ENCODE measurements around the gene ZCWPW1. TPM values are rescaled to one million over a fixed set of nuclear protein-coding genes. Genes with fewer than 3 reads are reported as not detected.

ZCWPW1 gene
- total and polyA plus RNA-seq, 2 donors (not counting 1 experiment from before 2014, with no cell fraction given): 1.1 to 2.8 TPM

DNA sequence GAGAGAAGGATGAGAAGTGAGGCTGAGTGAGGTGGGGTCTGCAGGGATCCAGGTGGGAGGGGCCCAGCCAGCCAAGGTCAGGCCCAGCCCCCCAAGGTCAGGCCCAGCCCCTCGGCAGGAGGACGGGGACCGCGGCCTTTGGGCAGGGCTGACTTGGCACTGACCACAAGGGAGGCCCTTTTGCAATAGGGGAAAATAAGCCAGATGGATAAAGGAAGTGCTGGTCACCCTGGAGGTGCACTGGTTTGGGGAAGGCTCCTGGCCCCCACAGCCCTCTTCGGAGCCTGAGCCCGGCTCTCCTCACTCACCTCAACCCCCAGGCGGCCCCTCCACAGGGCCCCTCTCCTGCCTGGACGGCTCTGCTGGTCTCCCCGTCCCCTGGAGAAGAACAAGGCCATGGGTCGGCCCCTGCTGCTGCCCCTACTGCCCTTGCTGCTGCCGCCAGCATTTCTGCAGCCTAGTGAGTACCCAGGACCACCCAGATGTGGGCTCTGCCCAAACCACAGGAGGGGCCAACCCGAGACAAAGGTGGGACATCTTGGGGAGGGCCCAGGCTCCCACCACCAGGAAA, 55.2 kb downstream of the ZCWPW1 start, which contains the start of gene PILRA:
PILRA (plus strand) TSS at position 227 of the 571 bp plus-strand sequence; CDS start at position 397, 170 bp downstream.
- H3K79me2 ChIP-seq (ENCODE audit: control insufficient read depth, insufficient read depth, low read length): no peaks in the 10 kb centered on the region
- H3K27ac ChIP-seq (ENCODE audit: insufficient read depth, low read length): no peak within 1 kb of the TSS
- H3K4me2 ChIP-seq (ENCODE audit: extremely low read depth, insufficient read depth, low read length): no peak within 1 kb of the TSS
- H3K27me3 ChIP-seq (ENCODE audit: control insufficient read depth, insufficient read depth, low read length): no peaks in the 10 kb centered on the region
- no peaks in the 10 kb centered on the region for H3K9me3 ChIP-seq (ENCODE audit: control insufficient read depth, insufficient read depth, low read depth, low read length)
- TF ChIP-seq, protein P1, sequence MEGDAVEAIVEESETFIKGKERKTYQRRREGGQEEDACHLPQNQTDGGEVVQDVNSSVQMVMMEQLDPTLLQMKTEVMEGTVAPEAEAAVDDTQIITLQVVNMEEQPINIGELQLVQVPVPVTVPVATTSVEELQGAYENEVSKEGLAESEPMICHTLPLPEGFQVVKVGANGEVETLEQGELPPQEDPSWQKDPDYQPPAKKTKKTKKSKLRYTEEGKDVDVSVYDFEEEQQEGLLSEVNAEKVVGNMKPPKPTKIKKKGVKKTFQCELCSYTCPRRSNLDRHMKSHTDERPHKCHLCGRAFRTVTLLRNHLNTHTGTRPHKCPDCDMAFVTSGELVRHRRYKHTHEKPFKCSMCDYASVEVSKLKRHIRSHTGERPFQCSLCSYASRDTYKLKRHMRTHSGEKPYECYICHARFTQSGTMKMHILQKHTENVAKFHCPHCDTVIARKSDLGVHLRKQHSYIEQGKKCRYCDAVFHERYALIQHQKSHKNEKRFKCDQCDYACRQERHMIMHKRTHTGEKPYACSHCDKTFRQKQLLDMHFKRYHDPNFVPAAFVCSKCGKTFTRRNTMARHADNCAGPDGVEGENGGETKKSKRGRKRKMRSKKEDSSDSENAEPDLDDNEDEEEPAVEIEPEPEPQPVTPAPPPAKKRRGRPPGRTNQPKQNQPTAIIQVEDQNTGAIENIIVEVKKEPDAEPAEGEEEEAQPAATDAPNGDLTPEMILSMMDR (conservative IDR thresholded peaks at IDR 0.05 in 1 of 2, IDR thresholded peaks at IDR 0.05 in 1 of 2; ENCODE audit: low read depth in 1 of 2, low read length in 2 of 2): no peak
- no peak for TF ChIP-seq EZH2 (IDR thresholded peaks at IDR 0.05; ENCODE audit: low read length, missing control alignments)
- H3K4me3 ChIP-seq (replicated peaks in 1 of 4; ENCODE audit: control extremely low read depth in 1 of 4, insufficient read depth in 1 of 4, low read depth in 3 of 4, low read length in 4 of 4): no peak within 1 kb of the TSS
- H4K20me1 ChIP-seq (ENCODE audit: control insufficient read depth, extremely low read depth, insufficient read depth, low read length): no peaks in the 10 kb centered on the region
- H3K4me1 ChIP-seq (ENCODE audit: control insufficient read depth, extremely low read depth, insufficient read depth, low read length): no peaks in the 10 kb centered on the region
- peak in 1 of 2 donors; percentile 20 for DNase-seq (ENCODE audit: low read depth in 2 of 2)
- no peaks in the 10 kb centered on the region for H3K36me3 ChIP-seq (ENCODE audit: control insufficient read depth, insufficient read depth, low read length)
- H2AFZ ChIP-seq (ENCODE audit: low read length): peak within 1 kb of the TSS; percentile 23
- no peak within 1 kb of the TSS for H3K9ac ChIP-seq (ENCODE audit: insufficient read depth, low read length)

DNA sequence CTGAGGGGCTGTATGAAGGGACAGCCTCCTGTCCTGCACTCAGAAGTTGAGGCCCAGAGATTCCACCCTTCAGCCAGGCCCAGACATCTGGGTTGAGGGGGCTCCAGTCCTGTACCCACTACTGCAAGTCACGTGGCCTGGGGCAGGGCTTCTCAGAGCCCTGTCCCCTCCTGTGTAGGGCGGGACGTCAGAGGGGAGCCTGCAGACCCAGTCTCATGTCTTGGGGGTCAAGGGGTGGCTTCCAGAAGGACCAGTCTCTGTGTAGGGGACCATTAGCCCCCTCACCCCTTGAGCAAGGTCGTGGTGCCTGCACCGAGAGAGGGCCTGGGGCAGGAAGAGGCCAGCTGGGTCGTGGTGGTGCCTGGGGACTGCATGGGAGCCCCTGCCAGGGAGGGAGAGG, 55.8 kb downstream of the ZCWPW1 start:
- Histone ChIP-seq H4K20me1 (ENCODE audit: control insufficient read depth, extremely low read depth, insufficient read depth, low read length) (no peaks in the 10 kb centered on the region), H3K27ac (ENCODE audit: insufficient read depth, low read length) (no peak overlapping the region), H3K79me2 (ENCODE audit: control insufficient read depth, insufficient read depth, low read length) (no peaks in the 10 kb centered on the region), H3K4me3 (replicated peaks in 1 of 4; ENCODE audit: control extremely low read depth in 1 of 4, insufficient read depth in 1 of 4, low read depth in 3 of 4, low read length in 4 of 4) (no peak overlapping the region), H3K4me2 (ENCODE audit: extremely low read depth, insufficient read depth, low read length) (no peak overlapping the region), H2AFZ (ENCODE audit: low read length) (no peak overlapping the region), H3K9me3 (ENCODE audit: control insufficient read depth, insufficient read depth, low read depth, low read length) (no peaks in the 10 kb centered on the region), H3K36me3 (ENCODE audit: control insufficient read depth, insufficient read depth, low read length) (peaks cover 2% of the 10 kb centered on the region), H3K9ac (ENCODE audit: insufficient read depth, low read length) (no peak overlapping the region), H3K4me1 (ENCODE audit: control insufficient read depth, extremely low read depth, insufficient read depth, low read length) (no peaks in the 10 kb centered on the region), H3K27me3 (ENCODE audit: control insufficient read depth, insufficient read depth, low read length) (no peaks in the 10 kb centered on the region)
- no peak for DNase-seq (ENCODE audit: low read depth in 2 of 2)
- no peak for TF ChIP-seq EZH2 (IDR thresholded peaks at IDR 0.05; ENCODE audit: low read length, missing control alignments)
- TF ChIP-seq, protein P1 (conservative IDR thresholded peaks at IDR 0.05 in 1 of 2, IDR thresholded peaks at IDR 0.05 in 1 of 2; ENCODE audit: low read depth in 1 of 2, low read length in 2 of 2): no peak

DNA sequence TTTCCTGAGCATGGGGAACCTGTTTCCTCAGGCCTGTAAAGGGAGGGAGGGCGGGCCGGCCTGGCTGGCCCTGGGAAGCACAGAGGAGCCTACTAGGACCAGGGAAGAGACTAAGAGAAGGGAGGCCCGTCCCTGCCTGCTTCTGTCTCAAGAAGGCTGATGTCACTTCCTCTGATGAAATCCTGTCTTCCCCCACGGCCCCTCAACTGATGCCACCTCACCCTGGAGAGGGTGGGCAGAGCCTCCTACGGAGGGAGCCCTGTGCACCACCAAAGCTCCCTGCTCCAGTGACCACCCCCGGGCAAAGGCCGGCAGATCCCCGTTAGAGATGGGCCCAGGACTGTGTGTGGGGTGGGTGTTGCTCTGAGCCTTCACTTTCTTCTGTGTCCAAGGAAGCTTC, 56.2 kb downstream of the ZCWPW1 start:
- H3K27me3 ChIP-seq (ENCODE audit: control insufficient read depth, insufficient read depth, low read length): no peaks in the 10 kb centered on the region
- H4K20me1 ChIP-seq (ENCODE audit: control insufficient read depth, extremely low read depth, insufficient read depth, low read length): no peaks in the 10 kb centered on the region
- H3K36me3 ChIP-seq (ENCODE audit: control insufficient read depth, insufficient read depth, low read length): peaks cover 2% of the 10 kb centered on the region
- TF ChIP-seq, protein P1 (conservative IDR thresholded peaks at IDR 0.05 in 1 of 2, IDR thresholded peaks at IDR 0.05 in 1 of 2; ENCODE audit: low read depth in 1 of 2, low read length in 2 of 2): no peak
- TF ChIP-seq EZH2 (IDR thresholded peaks at IDR 0.05; ENCODE audit: low read length, missing control alignments): no peak
- no peak overlapping the region for H3K4me3 ChIP-seq (replicated peaks in 1 of 4; ENCODE audit: control extremely low read depth in 1 of 4, insufficient read depth in 1 of 4, low read depth in 3 of 4, low read length in 4 of 4)
- no peaks in the 10 kb centered on the region for H3K9me3 ChIP-seq (ENCODE audit: control insufficient read depth, insufficient read depth, low read depth, low read length)
- H3K79me2 ChIP-seq (ENCODE audit: control insufficient read depth, insufficient read depth, low read length): no peaks in the 10 kb centered on the region
- peak; percentile 25 to 36 for DNase-seq (ENCODE audit: low read depth in 2 of 2)
- no peak overlapping the region for H3K9ac ChIP-seq (ENCODE audit: insufficient read depth, low read length)
- H2AFZ ChIP-seq (ENCODE audit: low read length): peak overlapping the region; percentile 23
- no peak overlapping the region for H3K27ac ChIP-seq (ENCODE audit: insufficient read depth, low read length)
- no peaks in the 10 kb centered on the region for H3K4me1 ChIP-seq (ENCODE audit: control insufficient read depth, extremely low read depth, insufficient read depth, low read length)
- no peak overlapping the region for H3K4me2 ChIP-seq (ENCODE audit: extremely low read depth, insufficient read depth, low read length)
